ENCODE data around the gene CRABP2.

CRABP2 gene

DNA sequence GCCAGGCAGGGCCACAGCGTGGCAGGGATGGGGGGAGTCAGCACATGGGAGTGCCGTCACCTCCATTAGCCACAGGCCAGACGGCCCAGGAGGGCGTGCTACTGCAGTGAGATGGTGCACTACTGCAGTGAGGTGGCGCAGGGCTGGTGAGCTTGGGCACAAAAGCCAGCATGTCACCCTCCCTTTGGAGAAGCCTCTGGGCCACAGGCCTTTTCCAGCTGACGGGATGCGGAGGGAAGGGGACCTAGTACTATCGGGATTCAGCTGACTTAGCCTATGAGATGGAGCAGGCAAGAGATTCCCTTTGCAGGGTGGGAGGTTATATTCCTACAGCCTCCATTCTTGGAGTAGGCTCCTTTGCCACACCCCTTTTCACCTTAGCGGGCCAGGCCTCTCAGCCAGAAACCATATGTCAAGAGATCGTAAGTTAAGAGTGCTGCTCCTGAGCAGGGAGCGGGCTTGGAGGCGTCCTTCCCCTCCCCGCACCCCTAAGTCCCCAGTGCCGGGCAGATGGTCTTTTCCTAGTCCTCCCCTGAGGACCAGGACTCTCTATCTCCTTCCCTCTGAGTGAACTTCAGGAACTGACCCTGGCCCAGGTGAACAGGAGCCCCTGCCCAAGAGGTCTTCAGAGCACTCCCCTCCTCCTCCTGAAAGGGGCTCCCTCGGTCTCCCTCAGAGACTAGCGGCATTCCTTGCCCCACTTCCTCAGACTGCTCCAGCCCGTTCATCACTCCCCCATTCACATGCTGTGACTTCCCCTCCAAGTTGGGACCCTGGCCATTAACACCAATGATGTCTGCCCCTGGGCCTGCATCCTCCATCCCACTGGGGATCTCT is 36.4 kb downstream of the CRABP2 start:
- peak; percentile 75 for DNase-seq (ENCODE audit: low spot score)

DNA sequence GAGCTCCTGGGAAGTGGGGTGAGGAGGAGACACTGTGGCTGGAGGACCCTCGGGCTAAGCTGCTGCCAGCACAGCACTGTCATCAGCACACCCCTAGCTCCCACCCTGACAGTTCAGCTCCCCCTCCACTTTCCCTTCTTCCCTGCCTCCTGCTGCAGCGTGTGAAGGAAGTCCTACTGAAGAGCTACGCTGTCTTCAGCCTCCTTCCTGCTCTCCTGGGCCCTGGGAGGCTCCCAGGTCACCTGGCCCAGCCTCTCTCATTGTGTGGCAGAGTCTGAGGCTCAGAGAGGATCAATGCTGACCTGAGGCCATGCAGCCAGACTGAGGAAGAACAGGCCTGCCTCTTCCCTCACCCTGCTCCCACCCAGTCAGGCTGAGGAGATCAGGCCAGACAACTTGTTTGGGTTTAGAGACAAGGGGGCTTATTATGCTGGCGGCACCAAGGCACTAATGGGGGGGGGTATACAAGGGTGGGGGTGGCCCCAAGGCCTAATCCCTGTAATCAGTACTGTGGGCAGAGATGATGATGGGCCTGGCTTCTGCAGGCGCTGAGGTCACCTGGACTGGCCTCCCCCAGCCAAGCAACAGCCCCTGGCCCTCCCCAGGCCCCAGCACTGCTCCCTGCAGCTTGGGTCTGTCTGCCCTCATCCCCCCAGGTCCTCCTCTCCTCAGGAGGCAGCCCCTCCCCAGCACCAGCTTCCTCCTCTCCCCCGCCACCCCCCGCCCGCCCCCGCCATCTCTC is 37.2 kb downstream of the CRABP2 start:
- peak; percentile 70 for DNase-seq (ENCODE audit: low spot score)

GRCh38 chr1:156667610-156667967 is 37.8 kb downstream of the CRABP2 start:
- DNase-seq (ENCODE audit: low spot score): peak; percentile 90

DNA sequence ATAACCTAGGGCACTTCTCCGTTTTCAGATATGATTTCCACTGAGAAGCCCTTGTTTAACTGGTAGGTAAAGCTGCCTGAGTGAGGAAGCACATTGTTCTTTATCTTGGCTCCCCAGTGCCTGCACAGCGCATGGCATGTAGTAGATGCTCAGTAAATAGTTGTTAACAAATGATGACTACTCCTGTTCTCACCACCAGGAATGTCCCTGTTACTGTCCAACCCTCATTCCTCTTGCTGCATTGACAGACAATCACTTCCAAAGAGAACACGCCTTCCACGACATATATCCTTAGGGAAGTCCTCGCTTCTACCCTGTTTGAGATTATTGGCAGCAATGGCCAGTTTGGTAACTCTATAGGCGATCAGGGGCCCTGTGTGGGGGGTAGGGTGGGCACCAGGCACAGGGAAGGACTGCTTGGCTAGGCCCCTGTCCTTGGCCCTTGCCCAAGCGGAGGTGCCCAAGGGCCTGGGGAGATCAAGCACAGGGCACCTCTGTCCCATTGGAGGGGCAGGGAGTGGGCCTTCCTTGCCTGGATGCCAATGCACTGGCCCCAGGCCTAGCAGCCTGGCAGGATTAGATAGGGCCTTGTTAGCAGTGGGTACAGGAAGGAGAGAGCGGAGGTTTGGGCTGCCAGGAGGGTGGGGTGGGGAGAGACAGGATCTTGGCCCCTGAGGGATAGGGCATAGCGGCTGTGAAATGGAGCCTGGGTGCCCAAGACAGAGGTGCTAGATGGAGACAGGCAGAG is 38.3 kb downstream of the CRABP2 start:
- peak; percentile 35 for DNase-seq (ENCODE audit: low spot score)

GRCh38 chr1:156665539-156665938 is 39.8 kb downstream of the CRABP2 start:
- peak; percentile 43 for DNase-seq (ENCODE audit: low spot score)

GRCh38 chr1:156664767-156665411 is 40.5 kb downstream of the CRABP2 start:
- peak; percentile 66 for DNase-seq (ENCODE audit: low spot score)

DNA sequence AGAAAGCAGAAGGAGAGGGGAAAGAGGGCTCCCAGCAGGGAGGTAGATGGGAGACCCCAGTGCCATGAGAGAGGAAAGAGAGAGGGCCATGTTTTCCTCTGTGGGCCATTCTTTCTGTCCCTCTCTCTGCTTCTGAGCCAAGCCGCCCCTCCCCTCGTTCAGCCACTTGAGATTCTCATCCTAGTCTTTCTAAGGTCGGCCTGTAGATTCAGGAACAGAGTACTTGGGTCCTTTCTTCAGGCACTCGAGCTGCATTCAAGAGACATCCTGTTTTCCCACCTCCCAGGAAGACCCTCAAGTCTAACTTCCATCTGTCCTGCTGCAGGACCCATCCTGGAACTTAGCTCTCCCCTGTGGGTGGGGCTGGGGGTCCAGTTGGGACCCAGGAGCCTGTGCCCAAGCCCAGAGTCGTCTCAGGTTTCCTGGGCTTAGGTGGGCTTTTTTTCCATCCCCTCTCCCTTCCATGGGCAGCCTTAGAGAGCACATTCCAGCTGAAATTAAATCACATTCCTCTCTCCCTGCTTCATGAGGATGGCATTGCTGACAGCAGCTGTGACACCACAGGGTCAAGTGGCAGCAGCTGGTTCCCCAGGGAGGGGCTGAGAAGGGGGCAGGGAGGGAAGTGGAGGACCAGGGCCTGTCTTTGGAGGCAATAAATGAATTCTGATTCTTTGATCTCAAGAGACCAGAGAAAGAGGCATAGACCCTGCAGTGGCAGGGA is 41.2 kb downstream of the CRABP2 start:
- DNase-seq (ENCODE audit: low spot score): peak; percentile 41

GRCh38 chr1:156663178-156663577 is 42.2 kb downstream of the CRABP2 start:
- DNase-seq (ENCODE audit: low spot score): no peak

GRCh38 chr1:156662800-156663055 is 42.7 kb downstream of the CRABP2 start:
- DNase-seq (ENCODE audit: low spot score): no peak

GRCh38 chr1:156662005-156662799 is 43.2 kb downstream of the CRABP2 start:
- no peak for DNase-seq (ENCODE audit: low spot score)

DNA sequence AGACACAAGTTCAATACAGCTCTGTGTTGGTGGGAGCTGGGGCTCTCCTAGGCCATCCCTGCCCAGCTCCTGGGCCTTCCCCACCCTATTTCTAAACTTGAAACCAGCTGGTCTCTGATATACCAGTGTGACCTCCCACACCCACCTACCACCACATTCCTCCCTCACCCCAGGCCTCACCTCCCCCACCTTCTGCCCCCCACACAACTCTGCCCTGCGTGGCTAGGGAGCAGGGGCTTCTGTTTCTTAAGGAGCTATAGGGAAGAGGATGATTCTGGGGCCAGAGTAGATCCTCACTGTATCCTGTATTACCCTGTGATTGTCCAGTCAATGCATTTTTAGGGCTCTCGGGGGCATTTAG is 44.7 kb downstream of the CRABP2 start:
- DNase-seq (ENCODE audit: low spot score): no peak

GRCh38 chr1:156659988-156660751 is 45.2 kb downstream of the CRABP2 start:
- peak; percentile 92 for DNase-seq (ENCODE audit: low spot score)

- no peak for DNase-seq (ENCODE audit: low spot score)
These were observed 45.8 kb downstream of the CRABP2 start for GRCh38 chr1:156659661-156659987.

GRCh38 chr1:156658945-156659574 is 46.3 kb downstream of the CRABP2 start:
- DNase-seq (ENCODE audit: low spot score): no peak

DNA sequence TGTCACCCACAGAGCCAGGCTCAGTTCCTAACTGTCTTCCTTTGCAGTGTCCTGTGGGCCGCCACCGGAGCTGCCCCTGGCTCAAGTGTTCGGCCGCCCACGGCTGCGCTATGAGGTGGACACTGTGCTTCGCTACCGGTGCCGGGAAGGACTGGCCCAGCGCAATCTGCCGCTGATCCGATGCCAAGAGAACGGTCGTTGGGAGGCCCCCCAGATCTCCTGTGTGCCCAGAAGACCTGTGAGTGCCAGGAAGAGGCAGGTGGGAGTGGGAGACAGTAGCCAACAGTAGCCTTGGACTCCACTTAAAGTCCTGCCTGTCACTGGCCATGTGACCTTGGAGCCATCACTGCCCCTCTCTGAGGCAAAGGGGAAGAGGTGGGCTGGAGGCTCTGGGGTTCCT is 46.9 kb downstream of the CRABP2 start:
- DNase-seq (ENCODE audit: low spot score): peak; percentile 29

GRCh38 chr1:156657741-156658319 is 47.6 kb downstream of the CRABP2 start:
- peak; percentile 40 for DNase-seq (ENCODE audit: low spot score)

- DNase-seq (ENCODE audit: low spot score): peak; percentile 80
These were observed 48.3 kb downstream of the CRABP2 start for GRCh38 chr1:156656806-156657740.

- DNase-seq (ENCODE audit: low spot score): no peak
These were observed 49.4 kb downstream of the CRABP2 start for GRCh38 chr1:156655904-156656516.

All from cerebellar cortex (tissue), 1 donor.